Erythroblast (primary cell): ENCODE data around the gene SORL1-AS1.
"Not testable (repeated sequence)": the region's sequence is repeated elsewhere in the genome, so short reads cannot be mapped to it uniquely, and the experiment has no call there.

Experiments used
- DNase-seq, 2 experiments: peaks; one replicate each; lab custom pipeline; 2025; lab: John Stamatoyannopoulos, UW
- GATA1 ChIP-seq: IDR thresholded peaks from 2 replicates; pipeline ENCODE4 v1.6.1; 2011; ENCODE audit warnings: low read depth, mild to moderate bottlenecking, control low read depth, low read length, moderate library complexity
- POLR2A ChIP-seq: IDR thresholded peaks from 2 replicates; pipeline ENCODE4 v1.6.1; 2011; ENCODE audit warnings: mild to moderate bottlenecking, low read length

The SORL1-AS1 gene

DNA sequence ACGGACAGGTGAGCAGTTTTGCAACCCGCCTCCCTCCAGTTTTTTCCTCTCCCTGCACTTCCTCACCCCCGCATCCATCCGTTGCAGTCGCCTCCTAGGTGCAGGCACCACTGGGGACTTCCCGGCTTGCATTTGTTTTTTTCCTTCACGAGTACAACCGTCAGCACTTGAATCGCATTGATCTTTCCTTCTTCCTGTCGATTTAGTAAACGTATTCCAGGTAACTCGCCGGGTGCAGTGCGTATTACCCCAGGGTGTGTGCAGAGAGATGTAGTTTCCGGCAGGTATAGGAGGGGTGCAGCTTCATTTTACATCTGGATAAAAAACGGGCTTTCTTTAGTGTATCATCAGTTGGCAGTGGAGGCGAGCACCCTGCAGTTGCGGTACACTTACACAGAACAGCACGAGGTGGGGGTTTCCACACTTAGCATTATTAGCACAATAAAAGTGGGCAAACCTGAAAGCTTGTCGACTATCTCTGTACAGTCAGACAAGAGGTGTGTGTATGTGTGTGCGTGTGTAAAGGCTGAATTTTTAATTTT lies at the start of gene SORL1-AS1:
Gene SORL1-AS1 (minus strand): TSS at position 359 of the 542 bp plus-strand sequence.
- no peak for DNase-seq
- no peak for TF ChIP-seq GATA1
- no peak for TF ChIP-seq POLR2A

DNA sequence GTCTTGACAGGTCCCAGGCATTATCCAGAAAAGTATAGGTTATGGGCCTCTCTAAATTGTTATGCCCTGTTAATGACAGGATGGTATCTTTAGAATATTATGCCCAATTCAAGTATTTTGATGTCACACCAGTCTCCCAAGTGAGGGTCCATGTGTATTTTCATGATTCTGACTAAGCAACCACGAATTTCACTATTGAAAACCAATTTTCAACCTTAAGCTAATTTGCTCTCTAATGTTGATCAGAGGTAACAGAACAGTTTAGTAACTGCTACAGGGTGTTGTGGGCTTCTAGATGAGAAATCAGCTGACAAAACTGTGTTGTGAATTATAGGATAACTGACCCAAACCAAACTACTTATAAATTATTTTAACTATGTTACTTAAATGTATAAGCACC lies 48.0 kb upstream of the SORL1-AS1 start:
- DNase-seq: no peak
- TF ChIP-seq POLR2A (no peak), GATA1 (no peak)

DNA sequence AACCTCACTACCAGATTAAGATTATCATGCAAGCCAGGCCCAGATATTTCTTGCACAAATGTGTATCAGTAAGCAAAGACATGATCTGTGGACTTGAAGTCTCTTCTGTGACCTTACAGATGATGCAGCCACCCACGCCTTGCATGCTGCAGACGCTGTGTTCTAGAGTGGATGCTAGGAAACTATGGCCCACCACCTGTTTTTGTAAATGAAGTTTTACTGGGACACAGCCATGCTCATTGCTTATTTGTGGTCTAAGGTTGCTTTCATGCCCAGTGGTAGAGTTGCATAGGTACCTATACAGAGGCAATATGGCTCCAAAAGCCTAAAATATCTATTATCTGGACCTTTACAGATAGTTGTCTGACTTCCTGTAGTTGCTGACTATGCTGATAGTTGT lies 47.5 kb upstream of the SORL1-AS1 start:
- TF ChIP-seq GATA1 (no peak), POLR2A (no peak)
- no peak for DNase-seq

DNA sequence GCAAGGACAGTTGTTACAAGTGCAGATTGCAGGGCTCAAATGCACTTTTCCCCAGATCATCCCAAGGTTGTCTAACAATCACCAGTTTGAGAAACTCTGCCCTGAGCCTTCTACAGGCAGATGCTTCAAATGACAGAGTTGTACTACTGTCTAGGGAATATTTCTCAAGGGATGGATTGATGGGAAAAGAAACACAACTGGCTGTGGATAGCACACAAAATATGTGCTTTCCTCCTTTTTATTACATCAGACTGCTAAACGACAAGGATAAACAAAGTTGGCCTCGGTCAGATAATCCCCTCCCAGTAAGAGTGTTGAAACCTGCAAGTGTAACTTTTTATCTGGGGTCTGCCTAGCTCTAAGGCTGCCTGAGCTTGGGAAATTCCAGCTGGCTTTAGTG lies 46.6 kb upstream of the SORL1-AS1 start:
- TF ChIP-seq POLR2A (no peak), GATA1 (no peak)
- no peak for DNase-seq

DNA sequence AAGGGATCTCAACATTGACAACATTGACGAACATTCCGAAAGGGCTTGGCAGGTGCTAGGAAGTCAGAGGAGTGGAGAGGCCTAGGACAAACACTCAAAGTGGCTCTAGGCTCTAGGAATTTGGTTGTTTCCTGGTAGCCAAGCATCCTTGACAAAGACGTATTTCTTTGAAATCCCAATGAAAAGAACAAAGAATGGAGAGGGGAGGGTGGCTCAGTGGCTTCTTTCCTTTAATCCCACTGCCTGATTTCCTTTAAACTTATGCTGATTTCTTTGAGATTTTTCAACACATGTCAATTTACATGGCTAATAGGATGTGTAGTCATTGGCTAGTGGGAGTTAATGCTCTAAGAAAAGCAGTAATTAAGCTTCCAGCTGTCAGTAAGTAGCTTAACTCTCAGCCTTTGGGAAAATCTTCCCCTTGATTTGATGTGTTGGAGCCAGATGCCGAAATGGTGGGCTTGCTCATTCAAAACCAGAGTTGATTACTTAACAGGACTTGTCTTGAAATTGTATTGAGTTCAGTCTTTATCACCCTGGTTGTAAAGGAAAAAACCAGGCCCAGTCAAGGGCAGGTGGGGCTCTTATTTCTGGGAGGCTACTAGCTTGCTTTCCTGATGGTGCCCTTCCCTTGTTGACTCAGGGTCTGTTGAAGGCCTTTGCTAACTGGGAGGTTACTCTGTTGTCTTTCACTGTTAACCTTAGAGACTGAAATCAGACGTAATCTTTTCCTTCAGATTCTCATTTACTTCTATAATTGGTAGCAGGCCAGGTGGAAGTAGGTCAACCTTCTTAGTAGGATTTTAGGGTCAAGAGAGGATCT lies 44.6 kb upstream of the SORL1-AS1 start:
- no peak for DNase-seq
- TF ChIP-seq POLR2A: no peak
- no peak for TF ChIP-seq GATA1

DNA sequence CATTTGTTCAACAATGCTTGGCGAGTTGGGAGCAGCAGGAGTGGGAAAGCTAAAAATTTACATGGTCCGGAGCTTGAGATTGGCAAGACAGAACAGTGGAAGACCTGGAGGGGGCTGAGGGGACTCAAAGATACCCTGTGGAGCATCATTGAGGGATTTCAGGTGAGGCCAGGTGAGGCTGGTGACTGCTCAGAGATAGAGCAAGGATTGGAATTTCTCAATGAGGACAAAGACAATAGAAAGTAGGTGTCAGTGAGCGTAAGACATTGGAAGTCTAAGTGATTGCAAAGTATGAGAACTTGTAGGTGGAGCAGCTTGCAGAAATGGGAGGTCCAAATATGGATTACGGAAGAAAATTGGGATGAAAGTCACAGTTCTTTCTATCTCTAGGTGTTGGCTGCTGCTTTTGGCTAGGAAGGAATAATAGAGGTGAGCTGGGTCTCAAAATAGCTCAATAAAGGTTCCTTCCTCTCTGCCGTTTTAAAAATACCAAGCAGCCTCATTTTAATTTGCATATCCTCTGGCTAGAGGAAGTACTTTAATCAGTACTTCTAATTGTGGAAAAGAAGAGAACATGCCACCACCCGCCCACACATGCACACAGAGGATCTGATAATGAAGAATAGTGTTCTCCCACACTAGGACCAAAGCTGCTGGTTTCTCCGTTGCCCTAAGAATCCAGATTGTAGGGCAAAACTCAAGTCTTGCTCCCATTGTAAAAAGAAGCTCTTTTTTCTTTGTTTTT lies 41.8 kb upstream of the SORL1-AS1 start:
- DNase-seq: no peak
- no peak for TF ChIP-seq GATA1
- no peak for TF ChIP-seq POLR2A

DNA sequence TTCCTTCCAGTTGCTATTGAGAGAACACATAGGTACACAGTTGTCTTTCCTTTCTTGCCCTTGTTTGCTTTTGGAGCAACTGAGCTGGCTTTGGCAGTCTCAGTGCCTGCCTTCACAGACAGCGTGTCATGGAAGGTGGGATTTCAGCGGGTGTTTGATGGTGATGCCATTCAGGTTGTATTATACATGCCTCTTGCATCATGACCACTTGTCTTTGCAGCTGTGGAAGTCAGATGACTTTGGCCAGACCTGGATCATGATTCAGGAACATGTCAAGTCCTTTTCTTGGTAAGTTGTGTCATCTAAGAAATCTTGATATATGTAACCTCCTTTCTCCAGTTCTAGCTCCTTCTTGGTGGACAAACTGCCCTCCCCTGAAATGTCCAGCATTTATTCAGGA lies 37.1 kb upstream of the SORL1-AS1 start:
- TF ChIP-seq GATA1 (no peak), POLR2A (no peak)
- no peak for DNase-seq

DNA sequence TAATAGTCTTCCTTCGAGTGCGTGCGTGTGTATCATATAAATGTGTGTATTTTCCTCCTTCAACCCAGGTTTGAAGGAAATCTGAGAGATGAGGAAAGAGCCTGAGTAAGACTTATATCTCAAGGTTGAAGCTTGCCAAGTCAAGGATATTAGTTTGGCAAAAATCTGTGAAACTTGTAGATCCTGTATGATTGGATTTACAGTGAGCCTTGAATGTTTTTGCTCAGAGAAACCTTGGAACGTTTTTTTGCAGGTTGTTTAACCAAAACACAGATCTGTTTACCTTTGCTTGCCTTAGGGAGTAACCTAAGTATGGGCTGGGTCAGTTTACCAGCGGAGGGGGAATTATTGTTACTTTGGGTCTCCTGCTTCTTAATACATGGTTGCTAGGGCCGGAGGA lies 35.9 kb upstream of the SORL1-AS1 start:
- DNase-seq: no peak
- no peak for TF ChIP-seq POLR2A
- no peak for TF ChIP-seq GATA1

DNA sequence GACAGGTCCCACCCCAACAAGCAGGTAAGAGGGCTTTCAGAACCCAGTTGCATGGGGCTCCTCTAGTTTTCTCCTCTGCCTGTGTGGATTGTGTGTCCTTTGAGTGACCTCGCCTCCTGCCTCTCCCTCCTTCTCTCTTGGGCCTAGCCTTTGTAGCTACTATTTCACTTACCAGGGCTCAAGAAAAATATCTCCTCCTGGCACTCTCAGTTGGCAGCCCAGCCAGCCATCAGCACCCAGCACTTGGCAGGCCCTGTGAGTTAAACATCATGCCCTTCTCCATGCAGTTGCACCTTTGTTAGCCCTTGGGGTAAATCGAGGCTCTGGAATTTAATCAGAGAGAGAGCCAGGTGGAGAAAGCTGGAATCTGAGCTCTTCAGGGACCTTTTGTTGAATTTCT lies 35.4 kb upstream of the SORL1-AS1 start:
- TF ChIP-seq POLR2A: no peak
- no peak for TF ChIP-seq GATA1
- no peak for DNase-seq

DNA sequence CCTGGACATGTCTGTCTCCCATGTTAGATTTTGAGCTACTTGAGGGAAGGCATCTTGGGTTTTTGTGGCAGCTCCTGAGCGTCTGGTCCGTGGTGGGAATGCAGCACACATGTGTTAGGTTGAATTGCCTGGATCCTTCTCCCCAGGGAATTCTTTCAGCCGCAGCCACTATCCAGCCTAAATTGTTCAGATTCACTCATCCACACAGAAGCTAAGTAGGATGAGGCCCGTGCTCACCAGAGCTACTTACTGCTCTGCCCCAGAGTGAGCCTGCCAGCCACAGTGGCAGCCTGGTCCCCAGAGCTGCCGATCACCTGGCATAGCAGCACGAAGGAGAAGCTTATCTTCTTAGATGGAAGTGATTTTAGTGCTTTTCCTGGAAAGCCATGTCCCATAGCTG lies 34.4 kb upstream of the SORL1-AS1 start:
- no peak for TF ChIP-seq GATA1
- no peak for TF ChIP-seq POLR2A
- DNase-seq: no peak

DNA sequence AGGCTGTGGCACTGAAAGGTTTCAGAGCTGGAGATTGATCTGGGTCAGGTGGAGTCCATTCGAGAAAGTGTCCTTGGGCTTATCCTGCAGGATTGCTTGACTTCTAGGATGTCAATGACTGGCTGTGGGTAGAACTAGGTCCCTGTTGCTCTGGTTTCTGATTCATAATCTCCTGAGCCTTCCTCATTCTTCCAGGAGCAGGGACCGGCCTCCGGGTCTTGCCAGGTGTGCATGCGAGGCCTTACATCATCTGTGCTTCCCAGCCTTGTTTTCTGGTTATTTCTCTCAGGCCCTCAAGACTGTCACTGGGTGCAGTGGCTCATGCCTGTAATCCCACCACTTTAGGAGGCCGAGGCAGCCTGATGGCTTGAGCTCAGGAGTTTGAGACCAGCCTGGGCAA lies 33.3 kb upstream of the SORL1-AS1 start:
- no peak for TF ChIP-seq GATA1
- no peak for TF ChIP-seq POLR2A
- DNase-seq: no peak

DNA sequence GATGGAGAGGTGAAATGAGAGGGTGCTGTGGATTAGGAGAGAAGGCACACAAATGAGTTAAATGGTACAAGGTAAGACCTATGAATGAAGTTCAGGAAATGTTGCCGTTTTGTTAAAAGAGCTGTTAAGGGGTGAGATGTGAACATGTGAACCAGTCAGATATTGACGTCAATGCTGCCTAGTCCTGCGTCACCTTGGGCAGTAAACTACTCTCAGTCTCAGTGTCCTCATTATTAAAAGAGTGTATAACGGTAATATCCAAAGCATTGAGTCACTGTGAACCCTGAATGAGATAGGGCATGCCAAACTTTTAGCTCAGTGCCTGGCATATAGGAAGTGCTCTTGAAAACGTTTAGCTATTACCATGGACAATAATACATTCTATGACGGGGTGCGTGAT lies 32.4 kb upstream of the SORL1-AS1 start:
- no peak for DNase-seq
- TF ChIP-seq POLR2A (no peak), GATA1 (no peak)

DNA sequence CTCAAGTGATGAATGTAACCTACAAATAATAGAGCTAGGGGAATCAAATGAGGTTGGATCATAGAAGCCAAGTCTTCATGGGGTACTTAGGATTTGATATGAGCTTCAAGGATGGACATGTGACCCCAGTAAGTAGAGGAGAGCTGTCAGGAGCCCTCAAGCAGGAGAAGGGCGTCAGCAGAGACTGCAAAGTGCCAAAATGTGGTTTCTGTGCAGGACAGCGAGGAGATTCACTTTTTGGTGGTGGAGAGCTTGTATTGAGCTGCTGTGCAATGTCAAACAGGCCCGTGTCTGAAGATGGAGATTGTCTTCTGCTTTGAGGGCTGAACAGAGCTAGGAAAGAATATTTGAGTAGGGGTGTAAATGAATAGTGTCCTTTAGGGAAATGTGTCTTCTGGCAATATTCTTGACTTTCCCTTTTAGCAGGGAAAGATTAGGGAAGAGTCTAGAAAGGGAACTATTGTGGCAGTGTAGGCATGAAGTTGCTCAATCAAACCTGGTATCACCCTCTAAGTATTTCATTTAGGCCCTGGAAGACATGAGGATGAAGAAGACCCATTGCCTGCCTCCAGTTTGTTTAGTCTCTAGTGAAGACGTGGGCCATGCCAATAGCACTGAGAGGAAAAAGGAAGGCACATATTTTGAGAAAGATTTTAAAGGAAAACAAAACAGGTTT lies 31.2 kb upstream of the SORL1-AS1 start:
- DNase-seq: no peak
- TF ChIP-seq GATA1 (no peak), POLR2A (no peak)

DNA sequence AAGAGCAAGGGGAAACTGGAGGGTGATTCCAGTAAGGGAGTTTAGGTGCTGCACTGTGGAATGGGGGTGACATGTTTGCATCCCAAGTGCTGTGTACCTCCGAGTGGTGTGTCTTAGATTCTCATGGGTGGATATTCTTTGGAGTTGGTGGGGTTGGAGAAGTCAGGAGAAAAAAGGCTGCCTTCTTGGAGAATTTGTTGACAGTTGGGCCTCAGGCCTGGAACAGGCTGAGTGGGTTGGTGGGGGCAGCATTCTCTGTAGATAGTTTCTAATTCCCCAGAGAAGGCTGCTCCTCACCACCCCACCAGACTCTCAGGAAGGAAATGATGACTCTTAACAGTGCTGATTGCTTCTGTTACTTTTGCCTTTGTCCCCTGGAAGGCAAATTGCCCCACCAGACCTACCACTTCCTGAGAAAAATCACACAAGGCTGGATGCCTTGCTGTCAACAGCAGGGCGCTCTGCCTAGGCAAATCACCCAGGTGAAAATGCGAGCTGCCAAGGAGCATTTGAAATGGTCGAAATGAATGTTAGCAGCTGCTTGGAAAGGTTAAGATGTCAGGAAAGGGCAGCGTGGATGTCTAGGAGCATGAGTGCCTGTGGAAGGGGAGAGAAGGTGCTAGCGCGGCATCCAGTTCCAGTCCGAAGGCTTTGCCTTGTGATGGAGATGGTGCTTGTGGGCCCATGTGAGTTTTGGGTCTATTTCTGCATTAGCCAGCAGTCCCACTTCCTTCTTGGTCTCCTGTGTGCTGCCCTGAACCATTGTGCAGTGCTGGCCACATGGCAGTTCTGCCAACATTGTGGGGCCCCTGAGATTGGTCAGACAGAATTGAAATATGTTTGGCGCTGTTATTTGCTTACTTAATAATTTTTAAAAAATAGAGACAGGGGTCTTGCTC lies 29.7 kb upstream of the SORL1-AS1 start:
- no peak for TF ChIP-seq POLR2A
- TF ChIP-seq GATA1: no peak
- no peak for DNase-seq

DNA sequence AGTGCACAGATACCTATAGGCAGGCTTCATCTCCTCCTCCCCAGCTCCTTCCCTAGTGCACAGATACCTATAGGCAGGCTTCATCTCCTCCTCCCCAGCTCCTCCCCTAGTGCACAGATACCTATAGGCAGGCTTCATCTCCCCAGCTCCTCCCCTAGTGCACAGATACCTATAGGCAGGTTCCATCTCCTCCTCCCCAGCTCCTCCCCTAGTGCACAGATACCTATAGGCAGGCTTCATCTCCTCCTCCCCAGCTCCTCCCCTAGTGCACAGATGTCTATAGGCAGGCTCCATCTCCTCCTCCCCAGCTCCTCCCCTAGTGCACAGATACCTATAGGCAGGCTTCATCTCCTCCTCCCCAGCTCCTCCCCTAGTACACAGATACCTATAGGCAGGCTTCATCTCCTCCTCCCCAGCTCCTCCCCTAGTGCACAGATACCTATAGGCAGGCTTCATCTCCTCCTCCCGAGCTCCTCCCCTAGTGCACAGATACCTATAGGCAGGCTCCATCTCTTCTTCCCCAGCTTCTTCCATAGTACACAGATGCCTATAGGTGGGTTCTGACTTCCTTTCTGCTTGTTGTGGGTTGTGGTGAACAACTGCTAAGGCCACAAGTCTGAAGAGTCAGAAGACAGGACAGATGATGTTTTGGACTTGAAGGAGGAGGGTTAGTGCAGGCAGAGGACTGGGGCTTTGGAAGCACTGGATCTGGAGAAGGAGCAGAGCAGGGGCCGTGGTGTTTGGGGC lies 28.9 kb upstream of the SORL1-AS1 start:
- DNase-seq: not testable (repeated sequence)
